ENCODE data around the gene DENND2A. TPM values are rescaled to one million over a fixed set of nuclear protein-coding genes. Genes with fewer than 3 reads are reported as not detected.
"Not testable (repeated sequence)": the region's sequence is repeated elsewhere in the genome, so short reads cannot be mapped to it uniquely, and the experiment has no call there.

The DENND2A gene
- total RNA-seq, 1 experiment from 2014 or later = 10.0 TPM

GRCh38 chr7:140619915-140620510, 20.6 kb downstream of the DENND2A start:
- not testable (repeated sequence) for H3K27me3 Mint-ChIP-seq (ENCODE audit: low read depth); DNase-seq (ENCODE audit: low spot score); H3K27ac Mint-ChIP-seq; ATAC-seq; H3K4me3 Mint-ChIP-seq; H3K36me3 Mint-ChIP-seq; H3K9me3 Mint-ChIP-seq
- ChIA-PET POLR2A (interaction anchor here (0.6 kb wide), 2 partner anchors 114 to 177 kb away, joined by 3 read pairs; no protein-coding TSS in a partner anchor), CTCF (interaction anchor here (0.9 kb wide), 1 partner anchor 14 kb away, joined by 3 read pairs; no protein-coding TSS in a partner anchor)
- peaks cover 13% of the 10 kb centered on the region for H3K4me1 Mint-ChIP-seq

GRCh38 chr7:140619176-140619575, 21.4 kb downstream of the DENND2A start:
- H3K27me3 Mint-ChIP-seq (ENCODE audit: low read depth) = no peaks in the 10 kb centered on the region
- no peak for DNase-seq (ENCODE audit: low spot score)
- TF ChIP-seq USF1 (CRISPR knock-in tag; IDR thresholded peaks at IDR 0.05) (no peak), CREB1 (CRISPR knock-in tag; IDR thresholded peaks at IDR 0.05) (no peak), NR3C1 (CRISPR knock-in tag; conservative IDR thresholded peaks at IDR 0.05; ENCODE audit: low read depth) (no peak), ZSCAN18 (CRISPR knock-in tag; IDR thresholded peaks at IDR 0.05) (no peak), CBFB (CRISPR knock-in tag; IDR thresholded peaks at IDR 0.05; ENCODE audit: low read depth) (no peak), ZBTB43 (CRISPR knock-in tag; IDR thresholded peaks at IDR 0.05) (no peak), NFYB (CRISPR knock-in tag; conservative IDR thresholded peaks at IDR 0.05; ENCODE audit: low read depth) (no peak), ZBTB21 (CRISPR knock-in tag; IDR thresholded peaks at IDR 0.05; ENCODE audit: borderline replicate concordance) (no peak), ESRRA (CRISPR knock-in tag; IDR thresholded peaks at IDR 0.05; ENCODE audit: borderline replicate concordance) (no peak)
- no peak overlapping the region for H3K27ac Mint-ChIP-seq
- peaks cover 6% of the 10 kb centered on the region for H3K4me1 Mint-ChIP-seq
- no peaks in the 10 kb centered on the region for H3K9me3 Mint-ChIP-seq
- no peak overlapping the region for H3K4me3 Mint-ChIP-seq
- H3K36me3 Mint-ChIP-seq = no peaks in the 10 kb centered on the region
- CTCF ChIA-PET = interaction anchor here (0.9 to 1.4 kb wide), 2 partner anchors 13 to 28 kb away, joined by 3 to 5 read pairs; no protein-coding TSS in a partner anchor
- POLR2A ChIA-PET = no interaction called here
- ATAC-seq = no peak

GRCh38 chr7:140618306-140618705, 22.3 kb downstream of the DENND2A start:
- Mint-ChIP-seq H3K4me1 (no peaks in the 10 kb centered on the region), H3K36me3 (no peaks in the 10 kb centered on the region), H3K9me3 (no peaks in the 10 kb centered on the region), H3K4me3 (no peak overlapping the region), H3K27me3 (ENCODE audit: low read depth) (no peaks in the 10 kb centered on the region), H3K27ac (no peak overlapping the region)
- ChIA-PET CTCF (interaction anchor here (1.4 kb wide), 1 partner anchor 29 kb away, joined by 5 read pairs; no protein-coding TSS in a partner anchor), POLR2A (no interaction called here)
- ATAC-seq (no peak), DNase-seq (ENCODE audit: low spot score) (no peak)
- TF ChIP-seq CREB1 (CRISPR knock-in tag; IDR thresholded peaks at IDR 0.05) (no peak), FOXP4 (CRISPR knock-in tag; IDR thresholded peaks at IDR 0.05) (no peak), NR2C2 (CRISPR knock-in tag; IDR thresholded peaks at IDR 0.05) (no peak), ZBTB43 (CRISPR knock-in tag; IDR thresholded peaks at IDR 0.05) (no peak), ESRRA (CRISPR knock-in tag; IDR thresholded peaks at IDR 0.05; ENCODE audit: borderline replicate concordance) (no peak), ZNF281 (CRISPR knock-in tag; IDR thresholded peaks at IDR 0.05) (no peak), AR (CRISPR knock-in tag; IDR thresholded peaks at IDR 0.05) (no peak), STAT6 (CRISPR knock-in tag; conservative IDR thresholded peaks at IDR 0.05; ENCODE audit: low read depth) (no peak)
